ENCODE results near the gene ITIH4. TPM values are rescaled to one million over a fixed set of nuclear protein-coding genes. Genes with fewer than 3 reads are reported as not detected.

Gene ITIH4
- total RNA-seq, 4 donors from 2014 or later, result 3.9 to 8.6 (median 7.5) TPM

DNA sequence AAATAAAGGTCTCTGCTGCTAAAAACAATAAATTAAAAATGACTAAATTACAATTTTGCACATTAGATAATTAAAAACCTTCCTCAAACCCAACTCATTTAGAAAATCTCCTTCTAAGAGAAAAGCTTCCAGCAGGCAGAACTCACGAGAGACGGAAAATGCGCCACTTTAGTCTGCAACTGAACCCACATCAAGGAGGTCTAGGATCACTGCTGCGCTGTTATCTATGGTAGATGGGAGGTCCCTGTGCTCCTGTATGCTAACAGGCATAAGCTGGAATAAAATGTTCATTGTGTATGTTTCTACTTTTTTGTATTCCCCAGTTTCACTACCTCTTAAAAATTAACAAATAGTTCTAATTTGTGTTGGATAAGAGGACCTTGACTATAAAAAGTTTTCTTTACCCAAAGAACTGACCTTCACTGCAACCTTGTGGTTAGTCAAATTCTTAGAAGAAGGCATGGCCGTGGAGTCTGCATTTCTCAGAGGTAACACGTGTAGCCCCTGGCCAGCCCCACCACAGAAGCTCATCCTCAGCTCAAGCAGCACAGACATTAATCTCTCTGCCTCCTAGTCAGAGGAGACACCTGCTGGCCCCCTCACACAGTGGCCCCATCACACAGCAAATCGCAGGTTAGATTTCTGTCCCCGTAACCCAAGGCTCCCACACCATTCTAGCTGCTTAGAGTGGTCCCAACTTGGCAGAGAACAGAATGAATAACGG, 44.6 kb upstream of the ITIH4 start:
- Histone ChIP-seq H3K4me3 (replicated peaks in 1 of 3) (no peak overlapping the region), H3K4me1 (peaks cover 0 to 4% of the 10 kb centered on the region in 2 donors), H3K36me3 (no peaks in the 10 kb centered on the region), H3K27ac (no peak overlapping the region), H3K9me3 (no peaks in the 10 kb centered on the region), H3K27me3 (no peaks in the 10 kb centered on the region)
- DNase-seq, result no peak
- TF ChIP-seq, protein P1, sequence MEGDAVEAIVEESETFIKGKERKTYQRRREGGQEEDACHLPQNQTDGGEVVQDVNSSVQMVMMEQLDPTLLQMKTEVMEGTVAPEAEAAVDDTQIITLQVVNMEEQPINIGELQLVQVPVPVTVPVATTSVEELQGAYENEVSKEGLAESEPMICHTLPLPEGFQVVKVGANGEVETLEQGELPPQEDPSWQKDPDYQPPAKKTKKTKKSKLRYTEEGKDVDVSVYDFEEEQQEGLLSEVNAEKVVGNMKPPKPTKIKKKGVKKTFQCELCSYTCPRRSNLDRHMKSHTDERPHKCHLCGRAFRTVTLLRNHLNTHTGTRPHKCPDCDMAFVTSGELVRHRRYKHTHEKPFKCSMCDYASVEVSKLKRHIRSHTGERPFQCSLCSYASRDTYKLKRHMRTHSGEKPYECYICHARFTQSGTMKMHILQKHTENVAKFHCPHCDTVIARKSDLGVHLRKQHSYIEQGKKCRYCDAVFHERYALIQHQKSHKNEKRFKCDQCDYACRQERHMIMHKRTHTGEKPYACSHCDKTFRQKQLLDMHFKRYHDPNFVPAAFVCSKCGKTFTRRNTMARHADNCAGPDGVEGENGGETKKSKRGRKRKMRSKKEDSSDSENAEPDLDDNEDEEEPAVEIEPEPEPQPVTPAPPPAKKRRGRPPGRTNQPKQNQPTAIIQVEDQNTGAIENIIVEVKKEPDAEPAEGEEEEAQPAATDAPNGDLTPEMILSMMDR (IDR thresholded peaks at IDR 0.05), result no peak
- TF ChIP-seq POLR2A (IDR thresholded peaks at IDR 0.05), result no peak
- intact Hi-C loops (cut with DNase I), result no loop called here
- WGBS, 2 donors, result 81 to 90% methylated on average over 9 of the region's 9 CpGs

DNA sequence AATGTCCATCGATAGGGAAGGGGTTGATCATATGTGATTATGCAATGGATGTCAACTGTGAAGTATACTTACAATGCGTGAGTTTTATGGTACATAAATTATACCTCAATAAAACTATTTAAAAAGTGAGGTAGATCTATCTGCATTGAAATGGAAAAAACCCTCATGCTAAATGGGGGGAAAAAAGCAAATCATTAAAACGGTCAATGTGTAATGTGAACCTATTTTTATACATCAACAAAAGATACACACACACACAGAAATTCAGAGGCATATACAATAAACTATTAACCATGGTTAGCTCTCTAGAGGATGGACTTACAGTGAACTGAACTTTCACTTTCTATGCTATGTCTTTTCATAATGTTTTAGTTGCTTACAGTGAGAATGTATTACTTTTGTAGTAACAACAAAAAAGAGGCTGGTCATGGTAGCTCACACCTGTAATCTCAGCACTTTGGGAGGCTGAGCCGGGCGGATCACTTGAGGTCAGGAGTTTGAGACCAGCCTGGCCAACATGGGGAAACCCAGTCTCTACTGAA, 43.8 kb upstream of the ITIH4 start:
- Histone ChIP-seq H3K4me1 (peaks cover 0 to 4% of the 10 kb centered on the region in 2 donors), H3K4me3 (replicated peaks in 1 of 3) (no peak overlapping the region), H3K36me3 (no peaks in the 10 kb centered on the region), H3K9me3 (no peaks in the 10 kb centered on the region), H3K27ac (no peak overlapping the region), H3K27me3 (no peaks in the 10 kb centered on the region)
- TF ChIP-seq POLR2A (IDR thresholded peaks at IDR 0.05), result no peak
- TF ChIP-seq, protein P1 (IDR thresholded peaks at IDR 0.05), result no peak
- no peak for DNase-seq
- WGBS, 2 donors, result 84 to 95% methylated on average over 5 of the region's 5 CpGs
- intact Hi-C loops (cut with DNase I), result no loop called here

DNA sequence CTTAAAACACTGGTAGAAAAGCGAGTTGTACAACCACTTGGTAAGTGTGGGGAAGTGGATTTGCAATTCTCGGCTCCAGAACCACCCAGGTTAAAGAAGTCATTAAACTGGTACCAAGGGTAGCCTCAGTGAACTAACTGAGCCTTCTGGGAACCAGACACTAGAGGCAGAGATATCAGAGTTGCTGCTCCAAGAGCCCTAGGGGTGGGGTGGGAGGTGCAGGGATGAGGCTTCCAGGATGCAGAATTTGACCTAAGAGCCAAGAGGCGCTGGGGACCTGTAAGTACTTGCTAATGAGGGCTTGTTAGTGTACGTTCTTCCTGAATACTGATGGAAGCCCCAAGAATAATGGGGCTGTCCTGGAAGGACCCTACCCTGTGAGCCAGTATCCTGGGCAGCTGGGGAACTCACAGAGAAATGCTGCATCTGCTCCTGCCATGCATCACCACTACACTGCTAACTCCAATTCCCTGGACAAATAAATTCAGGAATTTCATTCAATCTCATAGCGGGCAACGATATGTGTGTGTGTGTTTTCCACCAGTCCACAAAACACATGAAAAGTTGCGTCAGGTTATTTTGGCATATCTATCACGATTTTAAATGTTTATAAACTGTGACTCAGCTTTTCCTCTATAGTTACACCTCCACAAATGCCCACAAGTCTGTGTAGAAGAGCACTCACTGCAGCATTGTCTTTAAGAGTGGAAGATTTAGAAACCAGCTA, 43.1 kb upstream of the ITIH4 start:
- TF ChIP-seq POLR2A (IDR thresholded peaks at IDR 0.05), result no peak
- TF ChIP-seq, protein P1 (IDR thresholded peaks at IDR 0.05), result no peak
- H3K36me3 ChIP-seq, result no peaks in the 10 kb centered on the region
- no peaks in the 10 kb centered on the region for H3K9me3 ChIP-seq
- intact Hi-C loops (cut with DNase I), result no loop called here
- no peak overlapping the region for H3K4me3 ChIP-seq (replicated peaks in 1 of 3)
- no peak overlapping the region for H3K27ac ChIP-seq
- peaks cover 0 to 4% of the 10 kb centered on the region in 2 donors for H3K4me1 ChIP-seq
- 80 to 87% methylated on average over 8 of the region's 8 CpGs for WGBS, 2 donors
- no peaks in the 10 kb centered on the region for H3K27me3 ChIP-seq
- no peak for DNase-seq

DNA sequence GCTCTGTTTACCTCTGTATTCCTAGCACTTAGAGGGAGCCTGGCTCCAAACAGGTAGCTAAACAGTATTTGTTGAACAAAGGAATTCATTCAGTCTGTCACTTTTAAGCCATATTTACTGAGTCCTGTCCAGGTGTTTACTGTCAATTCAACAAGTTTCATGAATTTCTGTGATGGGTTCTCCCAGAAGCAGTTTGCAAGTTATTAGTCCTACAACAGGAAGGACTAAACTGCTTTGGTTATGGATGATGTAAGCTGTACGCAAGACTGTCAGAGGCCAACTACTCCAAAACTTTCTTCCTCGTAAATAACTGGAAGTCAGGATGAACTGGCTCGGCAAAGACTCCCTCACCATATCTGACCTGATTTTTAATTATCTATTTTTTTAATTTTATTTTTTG, 41.8 kb upstream of the ITIH4 start:
- no peaks in the 10 kb centered on the region for H3K9me3 ChIP-seq
- peaks cover 0 to 13% of the 10 kb centered on the region in 2 donors for H3K4me1 ChIP-seq
- H3K27me3 ChIP-seq, result no peaks in the 10 kb centered on the region
- TF ChIP-seq, protein P1 (IDR thresholded peaks at IDR 0.05), result no peak
- no peak for TF ChIP-seq POLR2A (IDR thresholded peaks at IDR 0.05)
- intact Hi-C loops (cut with DNase I), result no loop called here
- H3K36me3 ChIP-seq, result no peaks in the 10 kb centered on the region
- WGBS, 2 donors, result 97% methylated on average over 3 of the region's 3 CpGs
- H3K27ac ChIP-seq, result no peak overlapping the region
- H3K4me3 ChIP-seq (replicated peaks in 1 of 3), result no peak overlapping the region
- DNase-seq, result no peak

DNA sequence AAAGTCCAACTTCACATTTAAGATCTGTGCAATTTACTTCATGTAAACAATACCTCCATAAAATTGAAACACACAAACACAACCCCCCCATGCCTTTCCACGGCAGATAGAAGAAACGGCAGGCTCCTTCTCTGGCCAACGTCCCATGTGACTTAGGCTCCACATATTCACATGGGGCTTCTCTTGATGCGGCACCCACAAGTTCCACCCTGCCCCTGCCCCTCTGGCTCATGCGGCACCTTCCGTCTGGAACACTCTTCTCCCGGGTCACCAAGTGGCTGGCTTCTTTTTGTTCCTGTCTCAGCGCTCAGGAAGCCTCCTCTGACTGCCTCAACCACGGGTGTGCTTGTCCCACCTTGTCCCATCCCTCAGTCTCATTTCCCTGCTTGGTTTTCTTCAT, 41.3 kb upstream of the ITIH4 start:
- 88 to 89% methylated on average over 9 of the region's 9 CpGs for WGBS, 2 donors
- peaks cover 0 to 13% of the 10 kb centered on the region in 2 donors for H3K4me1 ChIP-seq
- H3K36me3 ChIP-seq, result no peaks in the 10 kb centered on the region
- H3K4me3 ChIP-seq (replicated peaks in 1 of 3), result no peak overlapping the region
- TF ChIP-seq POLR2A (IDR thresholded peaks at IDR 0.05), result no peak
- TF ChIP-seq, protein P1 (IDR thresholded peaks at IDR 0.05), result no peak
- DNase-seq, result no peak
- H3K9me3 ChIP-seq, result no peaks in the 10 kb centered on the region
- H3K27ac ChIP-seq, result no peak overlapping the region
- intact Hi-C loops (cut with DNase I), result no loop called here
- no peaks in the 10 kb centered on the region for H3K27me3 ChIP-seq

Data from thyroid gland (tissue), 4 donors.